Panc1 (cell line): ENCODE results near the gene CCND3. TPM values are rescaled to one million over a fixed set of nuclear protein-coding genes. Genes with fewer than 3 reads are reported as not detected.

Experiments
- ATAC-seq: fragments of 200-7000 bp; cut with Tn5 transposase; 2 replicates; pipeline ENCODE4 v1.9.1; 2020; ENCODE audit warnings: mild to moderate bottlenecking, moderate library complexity
- BruUV-seq: library from RNA; stranded (reverse); fragments of 400-500 nt; replicated peaks from 2 replicates; lab custom pipeline; 2021; lab: Mats Ljungman, UMichigan
- CTCF ChIA-PET: fragments of 300-600 bp; sonication (Branson Sonifier 250); formaldehyde crosslinking; loops from one replicate; lab custom pipeline; 2022; ENCODE audit warnings: antibody characterized with exemption; lab: Charles Lee
- POLR2A ChIA-PET: fragments of 300-600 bp; sonication (Branson Sonifier 250); formaldehyde crosslinking; loops from one replicate; lab custom pipeline; 2022; ENCODE audit warnings: antibody characterized with exemption; lab: Charles Lee
- DNase-seq: peaks from one replicate; pipeline ENCODE4 v3.0.0-alpha.2; 2010; ENCODE audit warnings: low read depth, low spot score
- H3K27ac ChIP-seq: 2 replicates; pipeline ENCODE4 v1.5.1; 2011; ENCODE audit warnings: mild to moderate bottlenecking, low read length, inconsistent platforms
- H3K27me3 ChIP-seq: fragments of 200-500 bp; sonication (Bioruptor generic); 2 replicates; pipeline ENCODE4 v1.6.0; 2014; ENCODE audit warnings: low read length, inconsistent platforms; ENCODE audit not compliant: control insufficient read depth, insufficient read depth
- H3K36me3 ChIP-seq: fragments of 200-500 bp; sonication (Bioruptor generic); 2 replicates; pipeline ENCODE4 v1.5.1; 2014; ENCODE audit warnings: inconsistent platforms, mild to moderate bottlenecking, low read length, moderate library complexity; ENCODE audit not compliant: control insufficient read depth, insufficient read depth
- H3K4me1 ChIP-seq: 2 replicates; pipeline ENCODE4 v1.5.1; 2011; ENCODE audit warnings: inconsistent platforms, mild to moderate bottlenecking, low read length, moderate library complexity; ENCODE audit not compliant: control insufficient read depth, insufficient read depth
- H3K4me3 ChIP-seq, 2 experiments: 2 replicates each; pipeline ENCODE4 v1.5.1; 2011 to 2012; ENCODE audit warnings: low read depth in 2 of 2, low read length in 2 of 2, mild to moderate bottlenecking in 2 of 2, inconsistent platforms in 1 of 2, moderate library complexity in 1 of 2
- H3K9me3 ChIP-seq: fragments of 200-500 bp; sonication (Bioruptor generic); 2 replicates; pipeline ENCODE4 v1.5.1; 2014; ENCODE audit warnings: low read depth, mild to moderate bottlenecking, inconsistent platforms, low read length, moderate library complexity; ENCODE audit not compliant: control insufficient read depth, insufficient read depth
- CTCF ChIP-seq: fragments of 450-650 bp; IDR thresholded peaks from 2 replicates; pipeline ENCODE4 v1.5.1; 2017; ENCODE audit warnings: mild to moderate bottlenecking
- POLR2AphosphoS5 ChIP-seq: IDR thresholded peaks from 2 replicates; pipeline ENCODE4 v1.6.1; 2012; ENCODE audit warnings: mild to moderate bottlenecking, low read depth, low read length, moderate library complexity
- SIN3A ChIP-seq: IDR thresholded peaks from 2 replicates; pipeline ENCODE4 v1.6.1; 2012; ENCODE audit warnings: low read depth, mild to moderate bottlenecking, low read length, moderate library complexity, borderline replicate concordance; ENCODE audit not compliant: insufficient read depth
- TCF7L2 ChIP-seq: IDR thresholded peaks from 2 replicates; pipeline ENCODE4 v1.6.1; 2011; ENCODE audit warnings: mild to moderate bottlenecking, low read depth, low read length, inconsistent platforms
- in situ Hi-C: cut with HindIII; loops from 2 replicates; pipeline ENCODE4 v1.10.0; 2016; ENCODE audit warnings: low sequenced_read_pairs, low pct_unique_long_range_greater_than_20kb
- intact Hi-C: fragments of 100-400 bp; cut with micrococcal nuclease; formaldehyde crosslinking; loops from one replicate; pipeline ENCODE4 v1.10.0; 2022; ENCODE audit not compliant: unreplicated experiment
- total RNA-seq: library from RNA; stranded (reverse); gene quantifications from one replicate; pipeline ENCODE4 v1.2.1, GENCODE V29; 2021; ENCODE audit not compliant: unreplicated experiment
- TF ChIP-seq, protein P1 (sequence below), 2 experiments: IDR thresholded peaks; 2 replicates each; pipeline ENCODE4 v1.6.1; 2011 to 2012; ENCODE audit warnings: low read depth in 2 of 2, control low read depth in 1 of 2, low read length in 1 of 2, mild to moderate bottlenecking in 1 of 2, moderate library complexity in 1 of 2; ENCODE audit not compliant: insufficient read depth in 1 of 2

The CCND3 gene
- total RNA-seq, 1 experiment from 2014 or later, result 36.8 TPM

DNA sequence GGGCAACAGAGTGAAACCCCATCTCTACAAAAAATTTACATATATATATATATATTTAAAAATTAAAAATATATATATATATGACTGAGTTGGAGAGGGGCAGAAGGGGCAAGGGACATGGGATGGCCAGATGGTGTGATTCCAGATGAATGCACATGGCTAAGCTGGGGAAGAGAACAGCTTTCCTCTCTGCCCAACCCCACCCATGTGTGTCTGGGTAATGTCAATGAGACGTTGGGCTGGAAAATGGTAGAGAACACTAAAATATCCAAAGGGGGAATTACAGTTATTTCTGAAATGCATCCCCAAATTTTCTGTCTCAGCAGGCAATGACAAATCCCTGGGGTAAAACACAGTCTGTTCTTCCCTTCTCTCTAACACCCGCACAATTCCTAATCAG, 31.2 kb upstream of the CCND3 start:
- Histone ChIP-seq H3K27me3 (no peaks in the 10 kb centered on the region), H3K4me1 (peaks cover 5% of the 10 kb centered on the region; the same call in 1 of the 2 replicates), H3K4me3 (no peak overlapping the region), H3K27ac (no peak overlapping the region), H3K36me3 (no peaks in the 10 kb centered on the region), H3K9me3 (no peaks in the 10 kb centered on the region)
- no peak for DNase-seq
- TF ChIP-seq TCF7L2 (no peak), SIN3A (no peak), POLR2AphosphoS5 (no peak), CTCF (no peak)
- TF ChIP-seq, protein P1, sequence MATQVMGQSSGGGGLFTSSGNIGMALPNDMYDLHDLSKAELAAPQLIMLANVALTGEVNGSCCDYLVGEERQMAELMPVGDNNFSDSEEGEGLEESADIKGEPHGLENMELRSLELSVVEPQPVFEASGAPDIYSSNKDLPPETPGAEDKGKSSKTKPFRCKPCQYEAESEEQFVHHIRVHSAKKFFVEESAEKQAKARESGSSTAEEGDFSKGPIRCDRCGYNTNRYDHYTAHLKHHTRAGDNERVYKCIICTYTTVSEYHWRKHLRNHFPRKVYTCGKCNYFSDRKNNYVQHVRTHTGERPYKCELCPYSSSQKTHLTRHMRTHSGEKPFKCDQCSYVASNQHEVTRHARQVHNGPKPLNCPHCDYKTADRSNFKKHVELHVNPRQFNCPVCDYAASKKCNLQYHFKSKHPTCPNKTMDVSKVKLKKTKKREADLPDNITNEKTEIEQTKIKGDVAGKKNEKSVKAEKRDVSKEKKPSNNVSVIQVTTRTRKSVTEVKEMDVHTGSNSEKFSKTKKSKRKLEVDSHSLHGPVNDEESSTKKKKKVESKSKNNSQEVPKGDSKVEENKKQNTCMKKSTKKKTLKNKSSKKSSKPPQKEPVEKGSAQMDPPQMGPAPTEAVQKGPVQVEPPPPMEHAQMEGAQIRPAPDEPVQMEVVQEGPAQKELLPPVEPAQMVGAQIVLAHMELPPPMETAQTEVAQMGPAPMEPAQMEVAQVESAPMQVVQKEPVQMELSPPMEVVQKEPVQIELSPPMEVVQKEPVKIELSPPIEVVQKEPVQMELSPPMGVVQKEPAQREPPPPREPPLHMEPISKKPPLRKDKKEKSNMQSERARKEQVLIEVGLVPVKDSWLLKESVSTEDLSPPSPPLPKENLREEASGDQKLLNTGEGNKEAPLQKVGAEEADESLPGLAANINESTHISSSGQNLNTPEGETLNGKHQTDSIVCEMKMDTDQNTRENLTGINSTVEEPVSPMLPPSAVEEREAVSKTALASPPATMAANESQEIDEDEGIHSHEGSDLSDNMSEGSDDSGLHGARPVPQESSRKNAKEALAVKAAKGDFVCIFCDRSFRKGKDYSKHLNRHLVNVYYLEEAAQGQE (IDR thresholded peaks at IDR 0.05; ENCODE audit: insufficient read depth in 1 of 2, low read depth in 2 of 2, low read length in 1 of 2), result no peak
- ChIA-PET POLR2A (interaction anchor here (0.6 to 0.7 kb wide), 2 partner anchors 10 to 39 kb away, joined by 3 to 10 read pairs; no protein-coding TSS in a partner anchor), CTCF (no interaction called here)
- intact Hi-C loops, result no loop called here
- in situ Hi-C loops, result no loop called here
- no TSS peak for BruUV-seq
- ATAC-seq, result no peak

DNA sequence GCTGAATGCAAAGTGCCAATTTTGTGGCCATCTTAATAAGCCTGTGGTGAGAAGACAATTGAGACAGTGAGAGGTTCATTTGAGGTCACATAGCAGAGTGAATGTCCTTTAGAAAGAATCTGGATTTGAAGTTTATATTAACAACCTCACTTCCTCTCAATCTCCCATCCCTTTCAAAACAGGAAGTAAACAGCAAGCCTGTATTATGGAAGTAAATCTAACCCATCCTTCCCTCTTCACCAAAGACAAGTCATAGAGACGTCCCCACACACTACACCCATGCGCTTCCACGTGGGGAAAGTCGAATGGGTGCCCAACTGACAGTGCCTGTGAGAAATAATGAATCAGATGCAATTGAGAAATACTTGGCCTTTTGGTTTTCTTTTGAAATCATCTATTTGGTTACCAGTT, 28.8 kb upstream of the CCND3 start:
- H3K4me1 ChIP-seq, result 0 out of 2 replicates have a peak, but pooled peaks cover 3% of the 10 kb centered on the region
- POLR2A ChIA-PET, result no interaction called here
- intact Hi-C loops, result no loop called here
- no TSS peak for BruUV-seq
- no peak overlapping the region for H3K4me3 ChIP-seq
- in situ Hi-C loops, result no loop called here
- H3K36me3 ChIP-seq, result no peaks in the 10 kb centered on the region
- no peak for TF ChIP-seq TCF7L2
- no peak for TF ChIP-seq CTCF
- no peak for TF ChIP-seq SIN3A
- no peak for TF ChIP-seq POLR2AphosphoS5
- TF ChIP-seq, protein P1 (IDR thresholded peaks at IDR 0.05; ENCODE audit: insufficient read depth in 1 of 2, low read depth in 2 of 2, low read length in 1 of 2), result no peak
- H3K27ac ChIP-seq, result no peak overlapping the region
- ATAC-seq (no peak), DNase-seq (no peak)
- H3K9me3 ChIP-seq, result no peaks in the 10 kb centered on the region
- CTCF ChIA-PET, result no interaction called here
- no peaks in the 10 kb centered on the region for H3K27me3 ChIP-seq
